Bronchial epithelial cell (primary cell): ENCODE data around the gene ANKFN1. TPM values are rescaled to one million over a fixed set of nuclear protein-coding genes. Genes with fewer than 3 reads are reported as not detected.

Experiments used
- DNase-seq: peaks from one replicate; pipeline ENCODE4 v3.0.0-alpha.2; 2010; ENCODE audit warnings: low read depth
- FAIRE-seq: peaks from 2 replicates; lab custom pipeline; 2011; peaks lifted over from hg19 to GRCh38; lab: Jason Lieb, UNC
- H3K27me3 ChIP-seq: 2 replicates; pipeline ENCODE4 v1.5.1; 2011; ENCODE audit warnings: low read length; ENCODE audit not compliant: control insufficient read depth, insufficient read depth
- H3K36me3 ChIP-seq: 2 replicates; pipeline ENCODE4 v1.5.1; 2011; ENCODE audit warnings: low read length; ENCODE audit not compliant: control insufficient read depth, insufficient read depth
- H3K4me3 ChIP-seq: 2 replicates; pipeline ENCODE4 v1.5.1; 2011; ENCODE audit warnings: mild to moderate bottlenecking, low read depth, low read length, control low read depth
- CTCF ChIP-seq: IDR thresholded peaks from 2 replicates; pipeline ENCODE4 v1.5.1; 2011; ENCODE audit warnings: mild to moderate bottlenecking, moderate library complexity, low read length, control low read depth, inconsistent platforms; ENCODE audit not compliant: insufficient read depth, severe bottlenecking
- total RNA-seq: library from RNA; depleted of rRNA; stranded (reverse); fragments of >200 nt; gene quantifications from 2 replicates; pipeline ENCODE4 v1.2.1, GENCODE V29; 2014

The ANKFN1 gene
- total RNA-seq, 1 donor from 2014 or later, result under 0.01 TPM

- FAIRE-seq, result no peak
- DNase-seq, result no peak
- no peak overlapping the region for H3K4me3 ChIP-seq
- no peaks in the 10 kb centered on the region for H3K36me3 ChIP-seq
- TF ChIP-seq CTCF, result no peak
- no peaks in the 10 kb centered on the region for H3K27me3 ChIP-seq
Measured at GRCh38 chr17:56528696-56529095, 375.4 kb downstream of the ANKFN1 start.

GRCh38 chr17:56532926-56533325, 379.7 kb downstream of the ANKFN1 start:
- Histone ChIP-seq H3K27me3 (no peaks in the 10 kb centered on the region), H3K36me3 (no peaks in the 10 kb centered on the region), H3K4me3 (no peak overlapping the region)
- DNase-seq, result no peak
- no peak for TF ChIP-seq CTCF
- FAIRE-seq, result no peak

- Histone ChIP-seq H3K36me3 (no peaks in the 10 kb centered on the region), H3K4me3 (no peak overlapping the region), H3K27me3 (no peaks in the 10 kb centered on the region)
- FAIRE-seq (no peak), DNase-seq (no peak)
- no peak for TF ChIP-seq CTCF
Measured at GRCh38 chr17:56536766-56537165, 383.5 kb downstream of the ANKFN1 start.

- no peak for FAIRE-seq
- Histone ChIP-seq H3K4me3 (no peak overlapping the region), H3K36me3 (no peaks in the 10 kb centered on the region), H3K27me3 (no peaks in the 10 kb centered on the region)
- no peak for TF ChIP-seq CTCF
- no peak for DNase-seq
Measured at GRCh38 chr17:56540836-56541235, 387.6 kb downstream of the ANKFN1 start.

- Histone ChIP-seq H3K27me3 (no peaks in the 10 kb centered on the region), H3K36me3 (no peaks in the 10 kb centered on the region), H3K4me3 (no peak overlapping the region)
- FAIRE-seq (no peak), DNase-seq (no peak)
- no peak for TF ChIP-seq CTCF
Measured at GRCh38 chr17:56543280-56543679, 390.0 kb downstream of the ANKFN1 start.

- H3K4me3 ChIP-seq, result no peak overlapping the region
- H3K36me3 ChIP-seq, result no peaks in the 10 kb centered on the region
- no peak for TF ChIP-seq CTCF
- no peaks in the 10 kb centered on the region for H3K27me3 ChIP-seq
- DNase-seq, result no peak
- FAIRE-seq, result no peak
Measured at GRCh38 chr17:56545106-56545505, 391.8 kb downstream of the ANKFN1 start.
